ENCODE data around the gene CELSR1. TPM values are rescaled to one million over a fixed set of nuclear protein-coding genes. Genes with fewer than 3 reads are reported as not detected.

The CELSR1 gene
- polyA plus RNA-seq, 1 donor, result 2.4 TPM

- DNase-seq (ENCODE audit: low read depth), result no peak
Measured at GRCh38 chr22:46425016-46425415, 112.4 kb downstream of the CELSR1 start.

- no peak for DNase-seq (ENCODE audit: low read depth)
Measured at GRCh38 chr22:46424496-46424895, 112.9 kb downstream of the CELSR1 start.

- no peak for DNase-seq (ENCODE audit: low read depth)
Measured at GRCh38 chr22:46422896-46423295, 114.5 kb downstream of the CELSR1 start.

- DNase-seq (ENCODE audit: low read depth), result no peak
Measured at GRCh38 chr22:46421267-46421666, 116.2 kb downstream of the CELSR1 start.

GRCh38 chr22:46419754-46420571 is 117.5 kb downstream of the CELSR1 start:
- no peak for DNase-seq (ENCODE audit: low read depth)

- no peak for DNase-seq (ENCODE audit: low read depth)
Measured at GRCh38 chr22:46418827-46419226, 118.6 kb downstream of the CELSR1 start.

GRCh38 chr22:46417769-46418168 is 119.7 kb downstream of the CELSR1 start:
- no peak for DNase-seq (ENCODE audit: low read depth)

- DNase-seq (ENCODE audit: low read depth), result no peak
Measured at GRCh38 chr22:46416891-46417580, 120.4 kb downstream of the CELSR1 start.

- no peak for DNase-seq (ENCODE audit: low read depth)
Measured at GRCh38 chr22:46416520-46416871, 120.9 kb downstream of the CELSR1 start.

- DNase-seq (ENCODE audit: low read depth), result no peak
Measured at GRCh38 chr22:46415776-46416519, 121.5 kb downstream of the CELSR1 start.

- DNase-seq (ENCODE audit: low read depth), result no peak
Measured at GRCh38 chr22:46414704-46415103, 122.7 kb downstream of the CELSR1 start.

GRCh38 chr22:46413725-46414379 is 123.6 kb downstream of the CELSR1 start:
- no peak for DNase-seq (ENCODE audit: low read depth)

GRCh38 chr22:46411347-46411746 is 126.1 kb downstream of the CELSR1 start:
- no peak for DNase-seq (ENCODE audit: low read depth)

GRCh38 chr22:46410291-46410808 is 127.1 kb downstream of the CELSR1 start:
- no peak for DNase-seq (ENCODE audit: low read depth)

GRCh38 chr22:46409631-46410210 is 127.7 kb downstream of the CELSR1 start:
- no peak for DNase-seq (ENCODE audit: low read depth)

GRCh38 chr22:46408568-46409506 is 128.6 kb downstream of the CELSR1 start:
- DNase-seq (ENCODE audit: low read depth), result no peak

- DNase-seq (ENCODE audit: low read depth), result no peak
Measured at GRCh38 chr22:46407748-46408147, 129.7 kb downstream of the CELSR1 start.

GRCh38 chr22:46406791-46407190 is 130.6 kb downstream of the CELSR1 start:
- no peak for DNase-seq (ENCODE audit: low read depth)

- no peak for DNase-seq (ENCODE audit: low read depth)
Measured at GRCh38 chr22:46406349-46406748, 131.1 kb downstream of the CELSR1 start.

GRCh38 chr22:46405901-46406300 is 131.5 kb downstream of the CELSR1 start:
- no peak for DNase-seq (ENCODE audit: low read depth)
